Kidney (tissue), 14 donors: ENCODE measurements around the gene SPTLC1. TPM values are rescaled to one million over a fixed set of nuclear protein-coding genes. Genes with fewer than 3 reads are reported as not detected.

ENCODE experiments used
- DNase-seq, 5 donors: peaks; one replicate each; pipeline ENCODE4 v3.0.0-alpha.2; 2013 to 2020
- FAIRE-seq: peaks from 2 replicates; lab custom pipeline; 2012; peaks lifted over from hg19 to GRCh38; lab: Jason Lieb, UNC
- H3K27ac ChIP-seq, 2 donors: one replicate each; pipeline ENCODE4 v1.7.0; 2013; ENCODE audit warnings: low read depth in 2 of 2, low read length in 2 of 2, inconsistent platforms in 1 of 2
- H3K27me3 ChIP-seq: one replicate; pipeline ENCODE4 v1.7.1; 2013; ENCODE audit warnings: low read length, inconsistent platforms; ENCODE audit not compliant: control insufficient read depth, insufficient read depth
- H3K36me3 ChIP-seq, 3 donors: one replicate each; pipeline versions ENCODE4 v1.7.0 to v1.7.1; 2013; ENCODE audit warnings: low read length in 3 of 3, control low read depth in 1 of 3, inconsistent platforms in 1 of 3; ENCODE audit not compliant: insufficient read depth in 3 of 3, control insufficient read depth in 2 of 3
- H3K4me1 ChIP-seq, 3 donors: one replicate each; pipeline versions ENCODE4 v1.7.0 to v1.7.1; 2013; ENCODE audit warnings: low read length in 3 of 3, inconsistent platforms in 1 of 3, low read depth in 1 of 3; ENCODE audit not compliant: control insufficient read depth in 2 of 3, insufficient read depth in 2 of 3
- H3K4me3 ChIP-seq, 3 donors: one replicate each; pipeline versions ENCODE4 v1.7.0 to v1.8.1; 2013; ENCODE audit warnings: low read length in 3 of 3, control low read depth in 1 of 3, inconsistent platforms in 1 of 3
- H3K9ac ChIP-seq, 3 donors: one replicate each; pipeline versions ENCODE4 v1.7.0 to v1.7.1; 2013; ENCODE audit warnings: low read length in 3 of 3, control low read depth in 1 of 3, inconsistent platforms in 1 of 3
- H3K9me3 ChIP-seq, 3 donors: one replicate each; pipeline versions ENCODE4 v1.7.0 to v1.7.1; 2013; ENCODE audit warnings: low read length in 3 of 3, control low read depth in 1 of 3, inconsistent platforms in 1 of 3; ENCODE audit not compliant: control insufficient read depth in 2 of 3, insufficient read depth in 1 of 3
- intact Hi-C: fragments of 100-400 bp; cut with DNase I; formaldehyde crosslinking; loops from one replicate; pipeline ENCODE4 v1.11.1; 2022
- polyA plus RNA-seq: library from polyadenylated mRNA; stranded (reverse); fragments of 350-450 nt; fragmentation: Illumina TruSeq; extraction: RNeasy Lipid Tissue Mini Kit (QIAGEN cat#74804); gene quantifications from one replicate; pipeline ENCODE4 v1.2.3, GENCODE V29; 2014; ENCODE audit warnings: low read depth, low replicate concordance; ENCODE audit not compliant: insufficient read depth
- total RNA-seq: library from RNA; stranded (reverse); fragmentation: NEBNext Ultra II Directional; extraction: Animal tissue kit (Norgen Biotek cat#: 25700); gene quantifications from one replicate; pipeline ENCODE4 v1.2.1, GENCODE V29; 2021
- TF ChIP-seq, protein P1 (sequence below): IDR thresholded peaks from 3 replicates; pipeline ENCODE4 v1.5.1; 2012; ENCODE audit warnings: mild to moderate bottlenecking, moderate library complexity, borderline replicate concordance; ENCODE audit not compliant: insufficient read depth; ENCODE audit errors: extremely low read depth
- donor health status: control.
- donor health status: control.
- donor health status: control.
- donor health status: control.
- donor health status: control.
- donor health status: DM: yes; HTN: yes; CAD: no.
- donor health status: Normal renal cell carcinoma (clear cell type).

SPTLC1 gene
- total and polyA plus RNA-seq, 2 donors from 2014 or later = 29.4 to 72.2 TPM

DNA sequence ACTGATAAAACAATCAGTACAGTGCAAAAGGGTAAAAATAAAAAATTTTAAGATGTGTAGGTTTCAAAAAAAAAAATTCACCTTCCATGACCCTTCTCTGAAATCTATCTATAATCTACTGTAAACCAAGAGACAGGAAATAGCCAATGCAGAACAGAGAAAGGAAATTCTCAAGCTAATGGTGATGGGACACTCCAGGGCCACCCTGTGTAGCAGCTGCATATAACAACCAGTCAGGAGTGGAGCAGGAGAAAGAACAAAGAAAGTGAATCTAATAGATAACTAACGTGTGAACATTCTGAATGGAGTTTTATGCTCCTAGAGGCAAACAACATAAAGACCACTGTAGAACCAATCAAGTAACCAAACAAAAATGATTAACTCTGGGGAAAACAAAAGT, 16.6 kb downstream of the SPTLC1 start:
- H3K9me3 ChIP-seq = no peaks in the 10 kb centered on the region
- intact Hi-C loops = no loop called here
- H3K4me1 ChIP-seq = no peaks in the 10 kb centered on the region
- FAIRE-seq (no peak), DNase-seq (peak in 2 of 5 donors; percentile 17 to 37)
- TF ChIP-seq, protein P1, sequence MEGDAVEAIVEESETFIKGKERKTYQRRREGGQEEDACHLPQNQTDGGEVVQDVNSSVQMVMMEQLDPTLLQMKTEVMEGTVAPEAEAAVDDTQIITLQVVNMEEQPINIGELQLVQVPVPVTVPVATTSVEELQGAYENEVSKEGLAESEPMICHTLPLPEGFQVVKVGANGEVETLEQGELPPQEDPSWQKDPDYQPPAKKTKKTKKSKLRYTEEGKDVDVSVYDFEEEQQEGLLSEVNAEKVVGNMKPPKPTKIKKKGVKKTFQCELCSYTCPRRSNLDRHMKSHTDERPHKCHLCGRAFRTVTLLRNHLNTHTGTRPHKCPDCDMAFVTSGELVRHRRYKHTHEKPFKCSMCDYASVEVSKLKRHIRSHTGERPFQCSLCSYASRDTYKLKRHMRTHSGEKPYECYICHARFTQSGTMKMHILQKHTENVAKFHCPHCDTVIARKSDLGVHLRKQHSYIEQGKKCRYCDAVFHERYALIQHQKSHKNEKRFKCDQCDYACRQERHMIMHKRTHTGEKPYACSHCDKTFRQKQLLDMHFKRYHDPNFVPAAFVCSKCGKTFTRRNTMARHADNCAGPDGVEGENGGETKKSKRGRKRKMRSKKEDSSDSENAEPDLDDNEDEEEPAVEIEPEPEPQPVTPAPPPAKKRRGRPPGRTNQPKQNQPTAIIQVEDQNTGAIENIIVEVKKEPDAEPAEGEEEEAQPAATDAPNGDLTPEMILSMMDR = no peak
- peak overlapping the region in 1 of 3 donors; percentile 34 for H3K9ac ChIP-seq
- H3K36me3 ChIP-seq = peaks cover 0 to 4% (median 0%) of the 10 kb centered on the region in 3 donors
- peak overlapping the region in 1 of 3 donors; percentile 60 for H3K4me3 ChIP-seq
- no peaks in the 10 kb centered on the region for H3K27me3 ChIP-seq
- H3K27ac ChIP-seq = no peak overlapping the region

DNA sequence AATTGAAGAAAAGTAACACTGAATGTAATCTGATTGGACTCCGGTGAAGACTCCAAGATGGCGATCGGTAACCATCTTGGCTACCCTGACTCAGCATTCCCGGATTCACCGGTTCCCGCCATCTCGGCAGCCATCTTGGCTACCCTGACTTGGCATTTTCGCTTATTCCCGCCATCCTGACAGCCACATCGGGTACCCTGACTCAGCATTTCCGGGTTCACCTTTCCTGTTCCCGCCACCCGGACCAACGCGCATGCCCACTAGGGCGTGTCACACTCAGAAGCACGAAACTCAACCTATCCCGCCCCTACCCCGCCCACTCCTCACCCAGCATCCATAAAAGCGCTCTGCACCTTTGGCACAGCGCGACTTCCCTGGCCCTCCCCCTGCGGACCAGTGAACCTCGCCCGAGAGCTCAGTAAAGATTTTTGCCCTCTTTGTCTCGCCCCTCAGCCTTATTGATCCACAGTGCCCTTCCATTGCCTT, 17.2 kb downstream of the SPTLC1 start:
- Histone ChIP-seq H3K4me3 (peak overlapping the region; percentile 44 to 60 (median 45)), H3K9me3 (no peaks in the 10 kb centered on the region), H3K27ac (no peak overlapping the region), H3K27me3 (no peaks in the 10 kb centered on the region), H3K9ac (peak overlapping the region in 1 of 3 donors; percentile 34), H3K36me3 (peaks cover 0 to 4% (median 0%) of the 10 kb centered on the region in 3 donors), H3K4me1 (no peaks in the 10 kb centered on the region)
- intact Hi-C loops = no loop called here
- TF ChIP-seq, protein P1 = no peak
- DNase-seq (peak; percentile 84 to 97 (median 95)), FAIRE-seq (no peak)

DNA sequence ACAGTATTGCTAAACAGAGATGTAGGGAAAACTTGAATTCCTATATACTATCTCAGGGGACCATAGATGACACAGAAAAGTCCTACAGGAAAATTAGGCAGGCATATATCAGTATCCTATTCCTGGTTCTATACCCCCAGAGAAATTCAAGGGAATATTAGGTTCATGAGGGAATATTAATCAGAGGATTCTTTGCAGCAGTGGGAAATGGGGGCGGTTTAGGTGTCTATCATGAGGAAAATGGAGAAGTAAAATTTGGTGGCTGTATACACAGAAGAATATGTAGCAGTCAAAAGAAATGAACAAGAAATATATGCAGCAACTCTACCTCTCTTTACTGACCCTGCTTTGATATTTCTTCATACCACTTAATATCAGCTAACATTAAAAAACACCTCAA, 20.0 kb downstream of the SPTLC1 start:
- intact Hi-C loops = no loop called here
- DNase-seq (no peak), FAIRE-seq (no peak)

More for the DNA sequence above, 20.0 kb downstream of the SPTLC1 start:
- H3K9ac ChIP-seq = no peak overlapping the region
- no peak overlapping the region for H3K4me3 ChIP-seq
- no peaks in the 10 kb centered on the region for H3K27me3 ChIP-seq
- TF ChIP-seq, protein P1 = no peak
- H3K4me1 ChIP-seq = no peaks in the 10 kb centered on the region
- H3K36me3 ChIP-seq = peaks cover 0 to 4% (median 0%) of the 10 kb centered on the region in 3 donors
- no peaks in the 10 kb centered on the region for H3K9me3 ChIP-seq
- H3K27ac ChIP-seq = no peak overlapping the region
